Testis (tissue), 3 donors: Measurements from ENCODE around the gene TUBA3C. TPM values are rescaled to one million over a fixed set of nuclear protein-coding genes. Genes with fewer than 3 reads are reported as not detected.

Experiments
- DNase-seq: peaks from one replicate; pipeline ENCODE4 v3.0.0-alpha.2; 2019
- H3K27ac ChIP-seq, 2 donors: fragments of 200-600 bp; sonication (generic); one replicate each; pipeline ENCODE4 v1.5.1; 2019
- H3K27me3 ChIP-seq: fragments of 200-600 bp; sonication (generic); one replicate; pipeline ENCODE4 v1.5.1; 2019
- H3K36me3 ChIP-seq: fragments of 200-600 bp; sonication (generic); one replicate; pipeline ENCODE4 v1.5.1; 2017; ENCODE audit warnings: low read depth; ENCODE audit errors: missing control alignments
- H3K4me1 ChIP-seq: fragments of 200-600 bp; sonication (generic); one replicate; pipeline ENCODE4 v1.5.1; 2019
- H3K4me3 ChIP-seq, 2 donors: fragments of 200-600 bp; sonication (generic); one replicate each; pipeline ENCODE4 v1.5.1; 2017 to 2019
- H3K9me3 ChIP-seq: fragments of 200-600 bp; sonication (generic); one replicate; pipeline ENCODE4 v1.5.1; 2017
- CTCF ChIP-seq, 3 experiments: fragments of 450-650 bp in 2 of 3; fragments of 200-600 bp in 1 of 3; sonication (generic) in 1 of 3; IDR thresholded peaks; one replicate each; pipeline ENCODE4 v1.5.1; 2016 to 2019; ENCODE audit warnings: antibody characterized with exemption in 3 of 3, mild to moderate bottlenecking in 2 of 3, moderate library complexity in 1 of 3
- POLR2A ChIP-seq: fragments of 450-650 bp; IDR thresholded peaks from one replicate; pipeline ENCODE4 v1.6.1; 2017; ENCODE audit warnings: antibody characterized with exemption, mild to moderate bottlenecking, moderate library complexity
- WGBS, 2 donors: methylation state at CpG; one replicate each; pipeline ENCODE4 v1.1.5; 2018; 5-methylcytosine and 5-hydroxymethylcytosine counted together
- intact Hi-C: fragments of 100-400 bp; cut with DNase I; formaldehyde crosslinking; loops from one replicate; pipeline ENCODE4 v1.15.1; 2023; ENCODE audit warnings: low total_unique reads
- polyA plus RNA-seq: library from polyadenylated mRNA; stranded (reverse); fragments of 350-450 nt; fragmentation: Illumina TruSeq; extraction: RNeasy Lipid Tissue Mini Kit (QIAGEN cat#74804); gene quantifications from one replicate; pipeline ENCODE4 v1.2.3, GENCODE V29; 2014; ENCODE audit warnings: low read depth, low replicate concordance; ENCODE audit not compliant: insufficient read depth
- total RNA-seq, 2 donors: library from RNA; depleted of rRNA; stranded (reverse); fragments of >200 nt; gene quantifications; one replicate each; pipeline ENCODE4 v1.2.3, GENCODE V29; 2016

TUBA3C gene
- total and polyA plus RNA-seq, 3 donors from 2014 or later: 306 to 1,049 (median 308) TPM

DNA sequence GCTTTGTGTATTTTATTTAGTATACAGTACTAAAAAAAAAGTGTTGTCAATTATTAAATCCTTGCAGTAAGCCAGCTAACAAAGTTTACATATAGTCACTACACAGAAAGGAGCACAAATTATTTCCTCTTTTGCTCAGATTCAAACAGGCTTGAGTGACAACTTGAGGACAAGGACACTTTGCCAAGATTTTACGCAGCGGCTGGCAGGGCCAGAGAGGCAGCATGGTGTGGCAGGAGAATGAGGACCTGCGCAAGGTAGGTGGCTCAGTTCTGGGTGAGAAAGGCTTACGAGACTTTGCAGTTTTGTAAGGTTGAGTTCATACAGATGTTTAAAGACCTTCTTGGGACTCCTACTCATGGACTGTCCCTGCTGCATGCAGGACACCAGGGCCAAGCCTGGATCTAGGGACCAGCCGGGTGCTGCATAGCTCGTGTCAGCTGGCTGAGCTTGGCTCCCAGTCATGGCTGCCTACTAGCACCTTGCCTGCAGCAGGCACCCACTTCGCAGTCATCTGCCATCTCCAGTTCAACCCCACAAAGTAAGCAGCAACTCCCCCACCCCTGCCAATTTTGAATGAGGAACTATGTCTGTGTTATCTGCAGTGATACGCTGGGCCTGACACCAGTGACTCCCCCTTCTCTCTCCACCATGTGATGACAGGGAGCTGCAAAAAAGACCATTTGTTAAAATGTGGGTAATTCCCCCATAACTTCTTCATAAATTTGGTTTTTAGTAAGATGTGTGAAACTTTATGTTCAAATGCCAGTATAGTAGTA, 3.7 kb upstream of the TUBA3C start:
- no peaks in the 10 kb centered on the region for H3K9me3 ChIP-seq
- H3K4me1 ChIP-seq: no peaks in the 10 kb centered on the region
- no peak overlapping the region for H3K27ac ChIP-seq
- DNase-seq: peak; percentile 57
- intact Hi-C loops: no loop called here
- no peak overlapping the region for H3K4me3 ChIP-seq
- TF ChIP-seq POLR2A (no peak), CTCF (IDR thresholded peaks at IDR 0.05) (no peak)
- 76 to 86% methylated on average over 8 of the region's 8 CpGs for WGBS, 2 donors
- no peaks in the 10 kb centered on the region for H3K36me3 ChIP-seq
- no peaks in the 10 kb centered on the region for H3K27me3 ChIP-seq

- Histone ChIP-seq H3K27me3 (no peaks in the 10 kb centered on the region), H3K27ac (no peak overlapping the region), H3K9me3 (no peaks in the 10 kb centered on the region), H3K4me1 (no peaks in the 10 kb centered on the region), H3K4me3 (no peak overlapping the region), H3K36me3 (no peaks in the 10 kb centered on the region)
- 84 to 88% methylated on average over 5 of the region's 5 CpGs for WGBS, 2 donors
- TF ChIP-seq CTCF (IDR thresholded peaks at IDR 0.05) (no peak), POLR2A (no peak)
- peak; percentile 13 for DNase-seq
- intact Hi-C loops: no loop called here
Measured at GRCh38 chr13:19184176-19184575, 2.6 kb upstream of the TUBA3C start.

GRCh38 chr13:19183676-19184075, 2.1 kb upstream of the TUBA3C start:
- no peak overlapping the region for H3K27ac ChIP-seq
- no peaks in the 10 kb centered on the region for H3K9me3 ChIP-seq
- no peaks in the 10 kb centered on the region for H3K27me3 ChIP-seq
- H3K4me3 ChIP-seq: no peak overlapping the region
- TF ChIP-seq POLR2A: no peak
- TF ChIP-seq CTCF (IDR thresholded peaks at IDR 0.05): no peak
- H3K36me3 ChIP-seq: no peaks in the 10 kb centered on the region
- no peaks in the 10 kb centered on the region for H3K4me1 ChIP-seq
- intact Hi-C loops: no loop called here
- peak; percentile 1 for DNase-seq
- WGBS, 2 donors: 56 to 64% methylated on average over 3 of the region's 3 CpGs

DNA sequence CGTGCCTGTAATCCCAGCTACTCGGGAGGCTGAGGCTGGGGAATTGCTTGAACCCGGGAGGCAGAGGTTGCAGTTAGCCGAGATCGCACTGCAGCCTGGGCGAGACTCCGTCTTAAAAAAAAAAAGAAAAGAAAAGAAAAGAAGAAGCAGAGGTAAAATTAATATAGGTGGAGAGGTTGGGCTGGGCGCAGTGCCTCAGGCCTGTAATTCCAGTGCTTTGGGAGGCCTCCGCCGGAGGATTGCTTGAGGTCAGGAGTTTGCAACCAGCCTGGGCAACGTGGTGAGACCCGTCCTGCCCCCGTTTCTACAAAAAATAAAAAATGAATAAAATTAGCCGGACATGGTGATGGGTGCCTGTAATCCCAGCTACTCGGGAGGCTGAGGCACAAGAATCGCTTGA, 912 bp upstream of the TUBA3C start:
- H3K4me3 ChIP-seq: peak overlapping the region; percentile 43 to 61
- no peaks in the 10 kb centered on the region for H3K9me3 ChIP-seq
- no peaks in the 10 kb centered on the region for H3K4me1 ChIP-seq
- 49 to 68% methylated on average over 16 of the region's 16 CpGs for WGBS, 2 donors
- TF ChIP-seq POLR2A: no peak
- no peak for TF ChIP-seq CTCF (IDR thresholded peaks at IDR 0.05)
- intact Hi-C loops: no loop called here
- H3K36me3 ChIP-seq: no peaks in the 10 kb centered on the region
- H3K27me3 ChIP-seq: no peaks in the 10 kb centered on the region
- H3K27ac ChIP-seq: no peak overlapping the region
- peak; percentile 13 for DNase-seq
